Fibroblast of skin of left quadriceps (primary cell): ENCODE measurements around the gene AUTS2.

Source experiments
- DNase-seq, 2 experiments: peaks; one replicate each; pipeline ENCODE4 v3.0.0-alpha.2; 2013; ENCODE audit warnings: low read depth in 2 of 2

AUTS2 gene

DNA sequence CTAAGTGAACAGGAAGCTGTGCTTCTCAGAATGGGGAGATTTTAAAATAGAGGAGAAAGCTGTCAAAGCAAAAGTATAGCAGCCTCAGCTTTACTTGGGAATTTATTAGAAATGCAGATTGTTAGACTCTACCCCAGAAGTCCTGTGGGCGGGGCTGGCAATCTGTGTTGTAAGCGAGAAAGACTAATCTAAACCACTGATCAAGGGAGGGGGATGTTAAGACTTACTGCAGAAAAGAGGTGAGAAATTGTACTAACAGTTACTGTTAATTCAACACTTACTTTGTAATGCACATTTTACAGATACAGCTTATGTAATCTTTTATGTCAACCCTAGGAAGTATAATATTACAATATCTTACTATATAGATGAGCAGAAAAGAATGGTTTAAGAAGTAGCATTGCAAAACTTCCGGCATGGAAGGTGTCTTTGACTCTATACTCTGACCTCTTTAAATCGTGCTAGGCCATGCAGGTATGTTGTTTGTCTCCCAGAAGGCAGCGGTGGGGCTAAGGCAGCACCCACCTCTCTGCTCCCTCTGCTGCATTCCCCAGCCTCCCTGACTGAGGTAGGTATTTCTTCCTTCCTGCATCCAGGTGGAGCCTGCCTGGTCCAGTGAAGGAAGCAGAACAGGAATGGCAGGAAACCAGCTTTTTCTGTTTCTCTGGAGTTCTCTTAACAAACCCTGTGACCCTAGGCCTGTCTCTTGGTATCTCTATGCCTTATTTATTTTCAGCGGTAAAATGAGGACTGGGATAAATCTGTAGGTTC is 462.2 kb downstream of the AUTS2 start:
- no peak for DNase-seq

DNA sequence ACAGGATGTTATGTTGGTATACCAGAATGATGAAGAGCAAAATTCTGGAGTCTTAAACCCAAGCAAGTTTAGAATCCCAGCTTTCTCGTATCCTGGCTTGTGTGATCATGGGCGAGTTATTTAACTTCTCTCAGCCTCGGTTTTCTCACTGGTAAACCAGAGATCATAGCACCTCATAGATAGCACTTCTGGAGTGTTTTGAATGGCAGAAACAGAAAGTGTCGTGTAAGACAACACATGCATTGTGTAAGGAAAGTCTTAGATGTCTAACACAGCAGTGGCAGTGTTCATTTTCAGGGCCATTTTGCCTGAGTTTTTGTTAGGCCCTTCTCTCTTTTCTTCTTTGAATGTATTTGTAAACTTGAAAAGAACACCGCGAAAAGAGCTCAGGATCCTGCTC is 465.1 kb downstream of the AUTS2 start:
- no peak for DNase-seq

DNA sequence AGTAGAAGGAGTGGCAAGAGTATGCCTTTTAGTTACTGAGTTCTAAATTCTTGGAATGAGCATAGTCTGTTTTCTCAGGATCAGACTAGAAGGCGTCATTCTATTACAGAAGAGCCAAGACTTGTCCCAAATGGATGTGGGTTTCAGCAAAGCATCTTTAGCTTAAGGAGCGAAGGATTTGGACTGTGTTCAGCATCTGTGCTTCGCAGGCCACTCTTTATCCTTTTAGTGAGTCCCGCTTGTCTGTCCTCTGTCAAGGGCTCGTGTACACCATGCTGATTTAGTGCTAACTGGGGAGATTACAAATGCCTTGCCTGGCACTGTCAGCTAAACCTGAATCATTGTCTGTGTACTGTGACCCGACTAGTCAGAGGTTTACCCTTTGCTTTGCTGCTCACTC is 465.7 kb downstream of the AUTS2 start:
- no peak for DNase-seq

DNA sequence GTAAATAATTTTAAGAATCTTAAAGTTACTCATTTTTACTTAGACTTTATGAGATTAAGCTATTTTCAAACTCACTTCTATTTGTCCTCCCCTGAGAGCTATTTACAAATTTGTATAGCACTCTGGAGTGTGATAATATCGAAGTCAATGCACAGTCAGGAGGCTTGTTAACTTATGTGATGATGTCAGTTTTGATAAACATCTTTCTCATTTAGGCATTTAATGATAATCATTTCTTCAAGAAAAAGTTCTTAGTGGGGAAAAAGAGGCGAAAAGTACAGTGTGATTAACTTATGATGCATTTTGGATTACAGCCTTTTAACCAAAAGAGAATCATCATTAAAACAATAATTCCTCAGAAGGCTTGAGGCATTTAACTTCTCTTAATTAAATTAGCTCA is 468.6 kb downstream of the AUTS2 start:
- DNase-seq, result no peak

DNA sequence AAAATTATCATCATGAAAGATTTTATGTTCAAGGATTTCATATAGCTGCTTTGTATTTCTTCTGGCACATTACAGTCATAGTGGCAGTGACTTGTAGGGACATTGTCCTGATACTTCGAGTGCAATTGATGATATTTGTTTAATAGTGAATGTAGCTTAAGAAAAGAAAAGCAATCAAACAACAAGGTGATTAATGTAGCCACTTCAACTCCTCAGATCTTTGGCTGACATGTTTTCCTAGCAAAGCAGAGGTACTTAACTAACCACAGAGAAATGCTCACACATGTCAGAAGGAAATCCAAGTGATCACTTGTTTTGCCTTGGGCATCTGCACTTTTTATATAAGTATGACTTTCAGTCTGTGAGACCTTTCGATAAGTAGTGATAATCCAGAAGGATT is 470.3 kb downstream of the AUTS2 start:
- DNase-seq, result no peak

DNA sequence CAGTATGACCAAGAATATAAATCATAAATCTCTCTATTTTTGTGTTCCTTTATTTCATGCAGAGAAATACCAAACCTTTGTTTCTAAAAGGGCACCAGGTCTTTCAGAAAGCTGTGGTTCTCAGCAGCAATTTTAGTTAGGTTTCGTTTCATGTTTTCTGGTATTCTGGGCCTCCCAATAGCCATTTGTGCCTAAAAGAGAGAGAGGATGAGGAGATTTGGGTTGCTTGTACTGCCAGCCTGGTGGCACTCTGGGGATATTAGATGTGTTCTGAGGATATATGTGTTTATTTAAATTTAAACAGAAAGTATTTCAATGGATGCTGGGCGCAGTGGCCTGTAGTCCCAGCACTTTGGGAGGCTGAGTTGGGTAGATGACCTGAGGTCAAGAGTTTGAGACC is 471.7 kb downstream of the AUTS2 start:
- no peak for DNase-seq

DNA sequence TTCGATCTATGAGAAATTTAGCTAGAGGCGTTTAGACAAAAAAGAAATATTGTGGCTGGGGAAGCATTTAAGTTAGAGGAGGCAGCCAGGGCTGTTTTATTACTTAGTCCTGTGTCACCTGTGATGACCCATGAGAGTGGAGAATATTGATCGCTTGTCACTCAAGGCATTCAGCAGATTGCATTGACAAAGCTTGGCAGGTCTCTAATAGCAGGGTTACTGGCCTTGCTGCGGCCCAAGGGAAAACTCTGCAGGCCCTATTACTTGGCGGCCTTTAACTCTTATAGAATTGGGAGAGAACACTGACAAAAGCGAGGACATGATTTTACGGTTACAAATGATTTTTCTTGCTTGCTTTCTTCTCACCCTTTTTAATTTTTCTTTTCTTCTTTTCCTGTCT is 473.5 kb downstream of the AUTS2 start:
- no peak for DNase-seq

DNA sequence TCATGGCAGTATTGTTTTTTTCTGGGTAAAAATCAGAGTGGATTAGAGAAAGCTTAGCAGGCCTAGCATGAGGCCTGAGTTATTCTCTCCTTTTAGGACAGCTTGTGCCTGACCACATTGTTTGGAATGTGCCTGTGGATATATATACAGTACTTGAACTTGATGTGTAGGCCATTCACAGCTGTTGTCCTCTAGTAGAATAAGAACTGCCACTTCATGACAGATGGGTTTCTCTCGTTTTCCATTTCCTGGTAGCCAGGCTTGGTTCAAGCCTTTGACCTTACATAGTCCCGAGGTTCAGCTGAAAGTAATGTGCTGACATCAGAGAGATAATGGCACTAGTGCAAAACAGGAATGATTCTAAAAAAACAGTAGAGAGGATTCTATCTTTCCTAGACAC is 473.9 kb downstream of the AUTS2 start:
- peak in 1 of 2 experiments; percentile 25 for DNase-seq

DNA sequence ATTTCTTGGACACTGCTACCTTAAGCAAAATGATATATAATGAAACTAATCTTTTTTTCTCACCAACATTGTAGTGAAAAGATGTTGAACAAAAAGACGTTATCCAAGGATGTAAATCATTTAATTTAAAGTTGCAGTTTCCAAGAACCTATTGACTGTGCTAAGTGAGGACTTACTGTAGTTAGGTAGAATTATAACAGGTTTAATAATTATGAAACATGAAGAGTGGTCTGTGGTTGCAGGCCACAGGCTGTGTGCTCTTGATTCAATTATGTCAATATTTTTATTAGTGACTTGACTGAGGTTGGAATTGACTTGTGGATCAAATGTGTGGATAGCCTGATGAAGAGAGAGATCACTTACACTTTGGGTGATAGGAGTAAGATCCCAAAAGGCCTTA is 478.1 kb downstream of the AUTS2 start:
- no peak for DNase-seq

DNA sequence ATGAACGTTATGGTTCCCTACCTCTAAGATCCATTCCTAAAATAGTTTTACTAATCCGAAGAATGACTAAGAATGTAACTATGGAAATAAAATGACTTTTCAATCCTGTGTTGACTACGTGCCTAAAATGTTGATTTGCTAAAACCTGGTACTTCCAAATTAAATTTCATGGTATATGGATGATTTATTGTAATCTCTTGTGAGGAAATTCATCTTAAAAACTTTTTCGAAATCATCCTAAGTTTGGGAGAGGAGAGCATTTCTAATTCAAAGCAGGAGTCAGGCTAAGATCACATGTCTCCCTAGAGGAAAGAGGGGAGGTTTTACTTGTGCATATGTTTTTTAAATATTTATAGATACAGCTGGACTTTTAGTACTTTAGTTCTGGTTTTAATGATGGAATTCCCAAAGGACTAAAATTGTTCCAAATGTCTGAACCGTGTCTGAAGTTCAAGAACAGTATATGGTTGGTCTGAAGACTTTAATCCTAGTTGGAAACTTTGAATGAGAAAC is 483.9 kb downstream of the AUTS2 start:
- peak; percentile 91 for DNase-seq

DNA sequence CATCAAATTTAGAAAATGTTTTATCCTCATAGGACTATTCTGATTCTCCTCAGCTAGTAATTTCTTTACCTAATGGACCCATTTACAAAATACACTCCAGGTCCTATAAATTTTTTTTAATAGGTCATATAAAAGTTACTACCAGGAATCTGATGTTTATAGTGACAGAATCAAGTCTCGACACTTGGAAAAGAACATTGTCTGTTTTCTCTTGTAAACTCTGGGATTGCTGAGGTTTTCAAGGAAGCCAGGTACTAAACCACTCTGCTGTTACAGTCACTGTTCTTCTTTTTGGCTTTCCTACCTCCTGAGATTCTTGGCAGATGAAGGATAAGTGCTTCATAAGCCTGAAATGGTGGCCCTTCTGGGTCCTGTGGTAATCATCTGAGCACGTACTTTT is 493.1 kb downstream of the AUTS2 start:
- no peak for DNase-seq

DNA sequence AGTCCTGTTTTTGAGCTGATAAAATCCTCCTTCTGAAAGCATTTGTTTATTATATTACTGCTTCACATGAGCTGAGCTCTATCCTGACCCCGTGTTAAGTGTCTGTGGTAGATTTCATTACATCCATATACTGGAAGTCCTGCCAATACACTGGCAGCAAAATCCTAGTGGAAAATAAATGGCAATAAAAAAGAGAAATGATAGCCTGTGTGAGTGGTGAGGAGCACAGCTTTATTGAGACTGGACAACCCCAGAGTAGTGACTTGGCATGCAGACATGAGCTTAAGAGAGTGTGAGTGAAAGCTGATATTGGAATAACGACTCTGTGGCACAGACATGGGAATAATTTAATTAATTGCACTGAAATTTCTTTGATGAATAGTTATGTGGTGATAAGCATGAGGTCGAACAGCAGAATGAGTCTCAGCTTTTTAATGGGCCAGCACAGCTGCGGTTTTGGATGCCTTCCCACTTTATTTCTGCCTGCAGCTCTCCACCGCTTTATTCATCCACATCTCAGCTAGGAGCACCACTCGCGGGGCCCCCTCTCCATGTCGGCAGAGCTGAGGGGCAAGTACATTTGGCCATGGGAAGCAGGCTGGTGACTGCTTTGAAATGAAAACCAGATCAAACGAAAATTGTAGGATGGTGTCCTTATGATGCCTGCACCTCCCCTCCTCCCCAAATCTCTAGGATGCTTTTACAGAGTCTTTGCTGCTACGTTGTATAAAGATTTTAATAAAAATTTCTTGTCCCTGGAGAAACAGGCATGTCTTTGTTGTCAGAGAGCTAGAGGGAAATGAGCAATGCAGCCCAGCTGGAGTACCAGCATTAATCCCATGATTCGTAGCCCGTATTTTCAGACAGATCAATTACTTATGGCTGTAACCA is 494.3 kb downstream of the AUTS2 start:
- DNase-seq, result peak; percentile 93

DNA sequence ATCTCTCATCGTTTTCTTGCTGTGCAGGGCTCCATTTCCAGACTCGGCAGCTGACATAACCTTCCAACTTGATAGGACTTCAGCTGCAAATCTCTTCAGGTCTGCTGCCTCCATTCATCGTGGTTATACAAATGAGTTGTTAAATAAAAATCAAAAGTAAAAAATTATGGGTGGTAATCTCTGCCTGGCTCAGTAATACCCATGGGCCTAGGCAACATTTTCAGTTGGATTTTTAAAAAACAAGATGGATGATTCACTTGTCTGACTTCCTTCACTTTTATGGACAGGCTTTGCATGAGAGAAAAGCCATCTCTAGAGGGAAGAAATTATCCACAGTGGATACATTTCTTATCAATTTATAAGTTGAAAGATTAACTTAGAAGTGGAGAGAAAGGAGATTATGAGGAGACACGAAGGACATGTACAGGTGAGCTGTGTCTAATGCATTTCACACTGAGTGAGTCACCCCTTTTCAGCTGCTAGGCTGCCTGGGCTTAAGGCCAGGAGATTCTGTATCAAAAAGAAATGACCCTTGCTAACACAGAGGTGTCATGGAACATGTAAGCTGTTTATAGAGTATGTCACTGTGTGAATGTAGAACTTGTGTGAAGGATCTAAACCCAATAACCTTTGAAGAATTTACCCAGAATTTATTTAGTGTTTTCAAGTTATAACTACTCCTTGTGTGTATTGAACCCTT is 495.1 kb downstream of the AUTS2 start:
- DNase-seq, result no peak

DNA sequence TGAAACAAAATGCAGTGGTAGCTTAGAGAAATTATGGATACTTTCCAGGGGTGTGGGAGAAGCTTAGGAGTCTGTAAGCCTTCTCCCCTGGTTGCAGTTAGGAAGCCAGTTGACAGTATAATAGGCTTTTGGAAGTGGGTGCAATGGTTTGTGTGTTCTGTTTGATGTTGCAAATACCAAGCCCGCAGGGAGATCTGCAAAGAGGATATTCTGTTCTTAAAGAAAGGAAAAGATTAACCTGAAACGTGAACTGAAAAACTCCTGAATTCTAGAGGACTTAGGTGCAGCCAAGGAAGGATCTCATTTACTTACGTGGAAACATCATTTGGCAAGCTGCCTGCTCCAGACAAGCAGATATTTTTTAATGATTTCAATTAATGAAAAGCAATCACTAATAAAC is 496.6 kb downstream of the AUTS2 start:
- DNase-seq, result no peak

DNA sequence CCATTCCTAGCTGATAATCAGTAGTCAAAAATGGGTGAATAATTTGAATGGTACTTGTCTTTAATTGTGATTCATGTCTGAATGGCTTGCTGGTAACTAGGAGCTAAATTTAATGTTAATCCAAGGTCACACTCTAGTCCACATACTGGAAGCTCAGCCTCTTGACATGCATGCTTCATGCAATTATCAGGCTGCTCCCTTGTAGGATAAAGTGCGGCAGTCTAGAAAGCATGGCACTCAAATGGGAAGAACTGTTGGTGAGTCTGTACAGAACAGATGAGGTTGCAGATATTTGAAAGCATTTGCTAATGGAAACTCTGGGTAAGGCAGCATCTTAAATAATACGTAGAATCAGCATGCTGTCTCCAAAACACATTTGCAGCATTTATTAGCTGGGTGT is 499.4 kb downstream of the AUTS2 start:
- no peak for DNase-seq

DNA sequence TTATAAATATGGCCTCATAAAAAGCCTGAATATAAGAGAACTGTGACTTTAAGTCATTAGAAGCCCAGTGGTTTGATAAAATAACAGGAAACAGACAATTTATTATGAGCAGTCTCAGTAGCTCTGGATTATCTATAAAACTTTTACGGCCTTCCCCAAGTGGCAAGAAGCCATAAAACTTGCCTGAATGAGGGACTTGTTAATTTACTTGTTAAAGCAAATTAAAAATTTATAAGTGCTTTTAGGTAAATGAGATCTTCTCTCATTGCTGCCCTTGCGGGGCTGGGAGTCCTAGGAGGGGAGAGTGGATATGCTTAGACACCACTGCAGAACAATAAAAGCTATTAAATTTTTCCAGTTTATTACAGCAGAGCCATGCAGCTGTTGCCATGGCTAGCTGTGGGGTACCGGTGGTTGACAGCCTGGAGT is 499.9 kb downstream of the AUTS2 start:
- no peak for DNase-seq

DNA sequence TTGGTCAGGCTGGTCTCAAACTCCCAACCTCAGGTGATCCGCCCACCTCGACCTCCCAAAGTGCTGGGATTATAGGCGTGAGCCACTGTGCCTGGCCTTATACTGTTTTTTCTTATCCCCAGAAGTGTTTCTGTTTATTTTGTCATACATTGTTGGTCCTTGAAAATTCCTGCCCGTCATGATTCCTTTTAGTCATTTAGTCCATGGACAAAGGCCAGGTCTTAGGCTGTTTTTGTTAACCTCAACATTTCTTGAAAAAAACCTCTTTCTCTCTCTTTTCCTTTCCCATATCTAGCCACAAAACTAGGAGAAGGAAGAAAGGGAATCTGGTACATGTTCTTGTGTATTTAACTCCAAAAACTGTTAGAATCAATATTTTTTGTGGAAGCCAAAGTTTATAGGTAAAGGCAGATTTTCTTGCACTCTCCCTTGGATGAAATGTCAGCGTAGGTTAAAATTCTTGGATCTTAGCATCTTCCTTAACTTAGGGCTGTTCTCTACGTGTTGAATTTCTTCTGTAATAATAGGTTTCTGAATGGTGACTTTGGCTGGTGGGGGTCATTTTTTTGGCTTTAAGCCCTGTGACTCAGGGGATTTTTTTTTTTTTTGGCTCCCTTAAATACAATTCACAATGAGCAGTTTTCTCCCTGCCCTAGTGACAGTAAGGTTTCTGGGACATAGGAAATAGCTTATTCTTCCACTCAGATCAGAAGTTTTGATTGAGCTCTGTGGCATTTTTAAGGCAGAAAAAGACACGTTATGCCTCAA is 500.8 kb downstream of the AUTS2 start:
- no peak for DNase-seq

DNA sequence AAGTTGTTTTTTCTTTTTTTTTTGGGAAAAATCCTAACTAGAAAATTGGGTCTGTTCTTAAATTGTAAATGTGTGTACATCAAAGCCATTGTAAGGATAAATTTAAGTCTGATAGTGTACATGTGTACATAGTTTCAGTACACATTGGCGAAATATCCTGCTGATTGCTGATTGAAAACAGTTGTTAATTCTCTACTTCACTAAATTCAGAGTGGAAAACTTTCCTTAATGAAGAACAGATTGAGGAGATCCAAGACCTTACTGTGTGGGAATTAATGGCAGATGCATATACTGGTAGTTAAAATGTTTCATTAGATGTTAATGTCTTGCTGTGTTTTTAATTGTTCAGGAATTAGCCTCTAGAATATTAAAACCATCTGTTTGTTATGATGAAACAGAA is 506.0 kb downstream of the AUTS2 start:
- peak; percentile 91 for DNase-seq

DNA sequence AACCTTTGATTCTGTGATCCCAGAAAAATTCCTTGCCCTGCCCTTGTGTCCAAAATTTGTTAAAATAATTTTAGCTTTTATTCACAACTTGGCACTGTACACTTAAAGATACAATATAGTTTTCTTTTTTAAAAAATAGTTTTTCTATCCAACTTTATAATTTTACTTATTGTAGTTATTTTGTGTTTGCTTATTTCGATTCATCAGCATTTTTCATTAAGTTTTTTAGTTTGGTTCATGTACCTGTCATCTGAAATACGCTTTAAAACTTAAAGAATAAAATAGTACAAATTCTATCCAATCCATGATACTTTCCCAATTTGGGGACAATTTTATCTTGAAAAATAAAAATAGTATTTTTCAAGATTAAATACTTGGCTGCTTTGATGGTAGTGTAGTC is 514.8 kb downstream of the AUTS2 start:
- DNase-seq, result no peak

DNA sequence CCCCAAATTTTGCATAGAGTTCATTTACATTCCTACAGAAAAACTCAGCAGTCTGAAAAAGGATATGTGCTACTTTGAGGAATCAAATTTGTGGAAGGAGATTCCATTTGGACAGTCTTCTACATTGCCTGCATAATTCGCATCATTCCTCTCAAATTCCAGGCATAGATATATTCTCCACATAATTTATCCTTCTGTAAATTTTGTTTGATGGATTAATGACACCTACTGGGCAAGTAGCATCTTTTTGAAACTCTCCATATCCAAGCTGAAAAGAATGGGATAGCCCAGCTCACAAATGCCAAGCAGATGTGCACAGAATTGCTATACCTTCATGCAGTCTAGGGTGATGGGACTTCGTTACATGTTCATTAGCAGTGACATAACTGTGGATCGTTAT is 515.3 kb downstream of the AUTS2 start:
- peak in 1 of 2 experiments; percentile 51 for DNase-seq

DNA sequence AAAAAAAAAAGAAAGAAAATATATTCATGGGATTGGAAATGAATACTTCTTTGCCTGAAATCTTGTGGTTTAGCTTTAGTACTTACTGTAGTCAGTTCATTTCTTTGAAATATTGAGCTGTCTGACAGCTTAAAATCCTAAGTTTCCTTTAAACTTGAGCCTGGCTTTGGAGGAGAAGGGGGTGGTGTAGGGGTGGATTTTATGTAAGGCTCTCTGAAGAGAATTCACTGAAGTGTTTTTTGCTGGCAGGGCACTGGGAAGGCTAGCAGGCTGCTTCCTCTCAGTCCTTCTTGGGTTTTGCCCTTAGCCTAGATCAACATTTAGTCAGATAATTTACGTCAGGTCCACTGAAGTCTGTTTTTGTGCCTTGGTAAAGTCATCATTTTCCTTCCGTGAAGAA is 516.5 kb downstream of the AUTS2 start:
- DNase-seq, result no peak

DNA sequence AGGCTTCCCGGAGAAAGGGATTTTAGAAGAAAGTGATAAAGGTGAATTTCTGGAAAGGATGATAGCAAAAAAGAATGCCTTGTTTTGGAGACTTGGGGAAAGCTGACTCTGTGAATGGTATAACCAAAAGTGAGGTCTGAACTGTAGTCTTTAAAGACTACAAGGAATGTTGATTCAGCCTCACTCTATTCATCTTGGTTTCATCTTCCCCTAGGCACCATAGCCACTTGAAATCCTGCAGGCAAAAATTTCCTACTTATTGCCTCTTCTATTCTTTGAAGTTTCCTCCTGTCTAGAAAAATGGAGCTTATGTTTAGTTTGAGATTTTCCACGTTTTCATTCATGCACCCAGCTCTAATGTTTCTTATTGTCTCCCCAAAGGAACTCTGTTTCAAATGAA is 518.0 kb downstream of the AUTS2 start:
- no peak for DNase-seq
